NCI-H1930 (cell line): Measurements from ENCODE around the gene ZNF831.

ENCODE experiments used
- DNase-seq, 2 experiments: peaks; one replicate each; lab custom pipeline; 2025; lab: John Stamatoyannopoulos, UW

Gene ZNF831

DNA sequence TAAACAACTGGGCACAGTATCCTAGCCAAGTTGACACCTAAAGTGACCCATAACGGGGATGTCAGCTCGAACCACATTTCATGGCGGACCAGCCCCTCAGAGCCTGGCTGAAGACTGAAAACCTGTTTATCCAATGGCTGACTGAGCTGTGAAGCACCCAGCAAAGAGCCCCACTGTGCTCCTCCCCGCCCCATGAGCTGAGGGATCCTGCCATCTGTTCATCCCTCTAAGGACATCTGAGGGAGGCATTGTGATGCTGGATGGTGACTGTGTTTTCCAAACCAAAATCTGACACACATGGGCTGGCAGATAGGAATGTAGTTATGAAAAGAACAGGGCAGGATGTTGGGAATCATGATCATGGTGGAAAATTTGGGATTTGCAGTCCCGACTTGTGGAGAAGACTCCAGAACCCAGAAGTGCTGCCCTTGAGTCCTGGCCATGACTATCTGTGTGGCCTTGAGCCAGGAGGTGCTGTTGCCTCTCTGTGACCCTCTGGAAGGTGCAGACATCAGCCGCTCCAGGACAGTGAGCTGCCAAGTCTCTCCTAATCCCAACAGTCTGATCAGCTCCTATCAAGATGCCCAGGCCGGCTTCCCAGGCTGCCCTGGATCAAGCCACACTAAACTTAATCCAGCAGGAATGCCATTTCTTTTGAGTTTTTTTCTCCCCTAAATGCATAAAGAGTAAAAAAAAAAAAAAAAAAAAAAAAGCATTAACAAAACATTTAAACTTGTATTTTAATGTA, 142.5 kb downstream of the ZNF831 start:
- no peak for DNase-seq

DNA sequence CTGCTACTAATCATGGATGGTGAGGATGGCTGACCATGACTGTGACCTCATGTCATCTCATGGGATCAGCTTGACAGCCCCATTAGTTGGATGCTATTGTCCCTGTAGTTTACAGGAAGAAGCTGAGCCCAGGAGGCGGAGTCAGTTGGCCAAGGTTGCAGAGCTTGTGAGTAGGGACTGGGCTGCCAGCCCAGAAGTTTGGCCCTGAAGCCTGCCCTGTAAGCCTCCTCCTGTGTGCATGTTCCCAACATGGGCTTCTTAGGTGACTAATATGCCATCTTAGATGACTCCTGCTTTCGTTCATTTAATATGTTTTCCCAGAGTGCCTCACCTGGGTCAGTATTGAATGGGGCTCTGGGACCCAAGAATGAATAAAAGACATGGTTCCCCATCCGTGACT, 143.6 kb downstream of the ZNF831 start:
- DNase-seq = no peak
